ENCODE data around the gene AP5Z1.

Gene AP5Z1

GRCh38 chr7:4745971-4746919 is 29.2 kb upstream of the AP5Z1 start:
- DNase-seq (ENCODE audit: low read depth in 3 of 3) = peak in 1 of 3 experiments; percentile 27

GRCh38 chr7:4747013-4747412 is 28.4 kb upstream of the AP5Z1 start:
- no peak for DNase-seq (ENCODE audit: low read depth in 3 of 3)

GRCh38 chr7:4747746-4748145 is 27.7 kb upstream of the AP5Z1 start:
- DNase-seq (ENCODE audit: low read depth in 3 of 3) = no peak

- DNase-seq (ENCODE audit: low read depth in 3 of 3) = no peak
Observed at GRCh38 chr7:4748231-4748681, 27.2 kb upstream of the AP5Z1 start.

- no peak for DNase-seq (ENCODE audit: low read depth in 3 of 3)
Observed at GRCh38 chr7:4749363-4749762, 26.1 kb upstream of the AP5Z1 start.

GRCh38 chr7:4749798-4750197 is 25.6 kb upstream of the AP5Z1 start:
- DNase-seq (ENCODE audit: low read depth in 3 of 3) = no peak

- DNase-seq (ENCODE audit: low read depth in 3 of 3) = no peak
Observed at GRCh38 chr7:4751398-4751947, 23.9 kb upstream of the AP5Z1 start.

GRCh38 chr7:4753598-4754432 is 21.6 kb upstream of the AP5Z1 start:
- DNase-seq (ENCODE audit: low read depth in 3 of 3) = peak; percentile 67 to 79 (median 71)

GRCh38 chr7:4754433-4755010 is 20.9 kb upstream of the AP5Z1 start:
- DNase-seq (ENCODE audit: low read depth in 3 of 3) = no peak

- no peak for DNase-seq (ENCODE audit: low read depth in 3 of 3)
Observed at GRCh38 chr7:4755045-4755444, 20.4 kb upstream of the AP5Z1 start.

- DNase-seq (ENCODE audit: low read depth in 3 of 3) = no peak
Observed at GRCh38 chr7:4758111-4758510, 17.3 kb upstream of the AP5Z1 start.

GRCh38 chr7:4758791-4759190 is 16.6 kb upstream of the AP5Z1 start:
- DNase-seq (ENCODE audit: low read depth in 3 of 3) = no peak

GRCh38 chr7:4759211-4759610 is 16.2 kb upstream of the AP5Z1 start:
- no peak for DNase-seq (ENCODE audit: low read depth in 3 of 3)

GRCh38 chr7:4760952-4761351 is 14.5 kb upstream of the AP5Z1 start:
- no peak for DNase-seq (ENCODE audit: low read depth in 3 of 3)

GRCh38 chr7:4762121-4763055 is 13.0 kb upstream of the AP5Z1 start:
- no peak for DNase-seq (ENCODE audit: low read depth in 3 of 3)

GRCh38 chr7:4763091-4763793 is 12.2 kb upstream of the AP5Z1 start:
- DNase-seq (ENCODE audit: low read depth in 3 of 3) = no peak

- DNase-seq (ENCODE audit: low read depth in 3 of 3) = no peak
Observed at GRCh38 chr7:4763794-4764185, 11.6 kb upstream of the AP5Z1 start.

- no peak for DNase-seq (ENCODE audit: low read depth in 3 of 3)
Observed at GRCh38 chr7:4764402-4765007, 10.9 kb upstream of the AP5Z1 start.

GRCh38 chr7:4765776-4766490 is 9.5 kb upstream of the AP5Z1 start:
- no peak for DNase-seq (ENCODE audit: low read depth in 3 of 3)

Data from stimulated activated CD4-positive, alpha-beta T cell treated with anti-CD3 and anti-CD28 coated beads, TNF-alpha, amount 100 ng/mL, for 24 hours (primary cell).